T-cell (primary cell): ENCODE data around the gene PPM1K. TPM values are rescaled to one million over a fixed set of nuclear protein-coding genes. Genes with fewer than 3 reads are reported as not detected.

ENCODE experiments used
- ATAC-seq, 4 experiments: fragments of 200-7000 bp in 3 of 4; fragments of 150-1000 bp in 1 of 4; cut with Tn5 transposase; replicated peaks in 1 of 4; 1 replicate in 3 of 4; 2 replicates in 1 of 4; pipeline ENCODE4 v1.10.0; 2021; ENCODE audit warnings: moderate library complexity in 3 of 4, mild to moderate bottlenecking in 2 of 4, moderate number of reproducible peaks in 1 of 4
- CTCF ChIA-PET, 2 donors: fragments of 300-600 bp; sonication (Branson Sonifier 250); formaldehyde crosslinking; loops; one replicate each; lab custom pipeline; 2022; ENCODE audit warnings: antibody characterized with exemption in 2 of 2; lab: Charles Lee
- POLR2A ChIA-PET, 2 donors: fragments of 300-600 bp; sonication (Branson Sonifier 250); formaldehyde crosslinking; loops; one replicate each; lab custom pipeline; 2022; ENCODE audit warnings: antibody characterized with exemption in 2 of 2; lab: Charles Lee
- DNase-seq, 35 experiments: peaks; one replicate each; pipeline versions ENCODE4 v3.0.0 to v3.0.0-alpha.2; 2013 to 2023
- H3K27ac ChIP-seq: one replicate; pipeline ENCODE4 v1.5.1; 2013; ENCODE audit warnings: low read length
- H3K27me3 ChIP-seq, 2 experiments: replicated peaks in 1 of 2; 1 replicate in 1 of 2; 2 replicates in 1 of 2; pipeline versions ENCODE4 v1.6.1 to v1.7.0; 2013; ENCODE audit warnings: low read length in 1 of 2, mixed read lengths in 1 of 2; ENCODE audit not compliant: control insufficient read depth in 2 of 2, insufficient read depth in 2 of 2; ENCODE audit errors: extremely low read depth in 1 of 2
- H3K36me3 ChIP-seq, 2 donors: 1 replicate in 1 of 2; 2 replicates in 1 of 2; pipeline versions ENCODE4 v1.6.1 to v1.7.0; 2013; ENCODE audit warnings: low read length in 1 of 2; ENCODE audit not compliant: control insufficient read depth in 2 of 2, insufficient read depth in 1 of 2; ENCODE audit errors: extremely low read depth in 1 of 2
- H3K4me1 ChIP-seq, 2 experiments: 1 replicate in 1 of 2; 2 replicates in 1 of 2; pipeline versions ENCODE4 v1.6.1 to v1.7.0; 2013; ENCODE audit warnings: low read length in 2 of 2, mixed read lengths in 1 of 2; ENCODE audit not compliant: insufficient read depth in 2 of 2, control insufficient read depth in 1 of 2; ENCODE audit errors: extremely low read depth in 1 of 2
- H3K4me3 ChIP-seq, 2 donors: 1 replicate in 1 of 2; 2 replicates in 1 of 2; pipeline versions ENCODE4 v1.5.1 to v1.7.0; 2013; ENCODE audit warnings: mild to moderate bottlenecking in 2 of 2, low read length in 1 of 2, moderate library complexity in 1 of 2; ENCODE audit not compliant: control insufficient read depth in 1 of 2; ENCODE audit errors: extremely low read depth in 1 of 2
- H3K9me3 ChIP-seq: 2 replicates; pipeline ENCODE4 v1.7.0; 2013
- H3K27ac Mint-ChIP-seq, 2 donors: one replicate each; pipeline ENCODE4 v1.8.0; 2020 to 2021; ENCODE audit warnings: mild to moderate bottlenecking in 2 of 2, mixed read lengths in 2 of 2
- H3K27me3 Mint-ChIP-seq, 2 donors: one replicate each; pipeline ENCODE4 v1.8.0; 2021 to 2022; ENCODE audit warnings: mixed read lengths in 2 of 2
- H3K36me3 Mint-ChIP-seq: one replicate; pipeline ENCODE4 v1.8.0; 2021; ENCODE audit warnings: mixed read lengths
- H3K4me1 Mint-ChIP-seq, 3 donors: one replicate each; pipeline ENCODE4 v1.8.0; 2020 to 2022; ENCODE audit warnings: mixed read lengths in 3 of 3, mild to moderate bottlenecking in 1 of 3
- H3K4me3 Mint-ChIP-seq, 3 donors: one replicate each; pipeline ENCODE4 v1.8.0; 2020 to 2022; ENCODE audit warnings: mild to moderate bottlenecking in 3 of 3, mixed read lengths in 3 of 3, moderate library complexity in 3 of 3
- H3K9me3 Mint-ChIP-seq, 3 donors: one replicate each; pipeline ENCODE4 v1.8.0; 2020 to 2022; ENCODE audit warnings: mixed read lengths in 3 of 3
- WGBS: methylation state at CpG from one replicate; pipeline ENCODE4 v1.1.5; 2013; ENCODE audit warnings: missing lambda C conversion rate; ENCODE audit not compliant: insufficient coverage; 5-methylcytosine and 5-hydroxymethylcytosine counted together
- total RNA-seq, 35 experiments: library from RNA in 6 of 35; stranded (reverse) in 6 of 35; fragments of 120-200 nt in 1 of 35; gene quantifications; one replicate each; pipeline versions ENCODE4 v1.2.1 to v1.2.4 and lab custom pipeline; 2013 to 2026

Gene PPM1K
- total RNA-seq (10 to 100 TPM; 74.2 to 91.1 (median 84.8) TPM), total RNA-seq (lab: John Stamatoyannopoulos, UW) (41.4 to 369 (median 126) reads per million in 29 experiments)
- total RNA-seq (2013) = 105 TPM

DNA sequence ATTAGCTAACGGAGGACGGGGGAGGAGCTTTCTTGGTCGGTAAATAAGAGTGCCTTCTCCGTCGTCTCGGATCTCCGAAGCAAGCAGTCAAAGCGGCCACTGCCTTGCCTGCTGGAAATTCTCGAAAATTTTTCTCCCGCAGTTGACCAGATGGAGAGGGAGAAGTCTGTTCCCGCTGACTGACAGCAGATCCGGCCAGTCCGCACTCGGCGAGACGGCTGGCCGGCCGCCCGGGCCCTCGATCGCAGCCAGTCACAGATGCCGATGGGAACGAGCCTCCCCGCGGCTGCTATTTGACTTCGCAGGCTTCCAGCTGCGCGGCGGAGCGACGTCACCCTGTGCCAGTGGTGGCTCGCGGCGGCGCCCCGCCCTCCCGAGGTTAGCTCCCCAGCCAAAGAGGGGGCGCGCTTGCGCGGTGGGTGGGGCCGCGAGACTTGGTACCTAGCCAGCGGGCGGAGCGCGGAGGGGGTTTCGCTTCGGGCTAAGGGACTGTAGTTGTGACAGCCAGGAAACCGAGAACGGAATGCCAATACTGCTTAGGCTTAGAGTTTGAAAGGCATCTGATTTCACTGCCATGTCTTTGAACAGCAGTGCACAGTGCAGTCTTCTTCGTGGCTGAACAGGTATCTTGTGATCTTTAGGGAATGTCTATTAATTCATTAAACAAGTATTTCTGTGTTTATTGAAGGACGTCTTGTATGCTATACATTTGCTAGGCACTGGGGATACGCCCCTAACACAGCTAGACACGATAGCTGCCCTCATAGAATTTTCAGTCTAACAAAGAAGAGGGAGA, at the start of gene PPM1K:
Gene PPM1K (minus strand): TSS at position 123 of the 796 bp plus-strand sequence. CDS start 5,978 bp downstream, outside the sequence.
- no peaks in the 10 kb centered on the region for H3K36me3 Mint-ChIP-seq

DNA sequence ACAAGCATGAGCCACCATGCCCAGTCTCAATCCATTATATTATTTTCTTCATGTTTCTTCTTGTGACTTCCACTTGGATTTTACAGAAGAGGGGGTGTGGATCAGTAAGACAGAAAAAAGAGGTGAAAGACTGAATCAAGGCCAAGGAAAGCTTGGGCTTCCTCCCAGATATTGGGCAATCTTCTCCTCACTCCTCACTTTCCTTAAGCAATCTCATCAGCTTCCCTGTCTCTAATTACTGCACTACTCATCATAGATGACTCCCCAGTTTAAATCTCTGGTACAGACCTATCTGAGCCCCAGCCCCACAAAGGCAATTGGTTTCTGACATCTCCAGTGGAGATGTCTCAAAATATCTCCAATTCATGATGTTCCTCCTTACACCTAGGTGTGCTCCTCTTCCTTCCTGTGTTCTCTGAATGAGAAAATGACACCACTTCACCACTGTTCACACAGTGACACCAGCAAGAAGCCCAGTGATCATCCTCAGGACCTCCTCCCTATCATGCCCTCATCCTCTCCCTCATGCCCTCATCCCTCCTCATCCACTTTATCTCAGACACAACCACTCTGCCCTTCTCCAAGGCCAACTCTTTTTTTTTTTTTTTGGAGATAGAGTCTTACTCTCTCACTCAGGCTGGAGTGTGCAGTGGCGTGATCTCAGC, 49.5 kb upstream of the PPM1K start:
- Histone ChIP-seq H3K36me3 (no peaks in the 10 kb centered on the region), H3K27me3 (peaks cover 0 to 4% of the 10 kb centered on the region in 2 experiments), H3K4me3 (no peak overlapping the region), H3K4me1 (no peaks in the 10 kb centered on the region), H3K27ac (no peak overlapping the region), H3K9me3 (no peaks in the 10 kb centered on the region)
- CTCF ChIA-PET = no interaction called here
- H3K9me3 Mint-ChIP-seq = no peaks in the 10 kb centered on the region
- DNase-seq (no peak), ATAC-seq (no peak)
- H3K36me3 Mint-ChIP-seq = no peaks in the 10 kb centered on the region
- peaks cover 0 to 7% (median 2%) of the 10 kb centered on the region in 3 donors for H3K4me1 Mint-ChIP-seq
- no peak overlapping the region for H3K4me3 Mint-ChIP-seq
- no CpG with 5 or more reads among the region's 1 CpG for WGBS
- peaks cover 0 to 3% of the 10 kb centered on the region in 2 donors for H3K27me3 Mint-ChIP-seq
- POLR2A ChIA-PET = no interaction called here
- peak overlapping the region in 1 of 2 donors; percentile 33 for H3K27ac Mint-ChIP-seq

More for the DNA sequence above, at the start of gene PPM1K:
- Histone ChIP-seq H3K27ac (peak within 1 kb of the TSS; percentile 91), H3K27me3 (no peaks in the 10 kb centered on the region), H3K4me1 (peaks cover 21 to 24% of the 10 kb centered on the region in 2 experiments), H3K36me3 (no peaks in the 10 kb centered on the region), H3K9me3 (no peaks in the 10 kb centered on the region), H3K4me3 (peak within 1 kb of the TSS; percentile 75 to 85)
- DNase-seq (peak; percentile 97 to 100 (median 99)), ATAC-seq (peak; percentile 87 to 90 (median 89))
- Mint-ChIP-seq H3K27ac (peak within 1 kb of the TSS; percentile 98 to 99), H3K4me3 (peak within 1 kb of the TSS; percentile 97 to 99 (median 99)), H3K9me3 (no peaks in the 10 kb centered on the region), H3K27me3 (no peaks in the 10 kb centered on the region), H3K4me1 (peaks cover 42 to 52% (median 51%) of the 10 kb centered on the region in 3 donors)
- CTCF ChIA-PET = interaction anchor here in 1 of 2 donors (0.6 to 4.4 kb wide), 11 partner anchors 9 to 890 kb away, joined by 3 to 19 read pairs (median 5); partner anchors contain the start of genes HERC5 and HERC6
- WGBS = under 1% methylated on average over 51 of the region's 55 CpGs
- POLR2A ChIA-PET = interaction anchor here (0.6 to 2.3 kb wide), 26 partner anchors 9 to 1340 kb away, joined by 3 to 25 read pairs (median 4); partner anchors contain the start of genes HERC3 (in 1 of the 2), HERC5 (in 1 of the 2) and HERC6 (in 1 of the 2)

DNA sequence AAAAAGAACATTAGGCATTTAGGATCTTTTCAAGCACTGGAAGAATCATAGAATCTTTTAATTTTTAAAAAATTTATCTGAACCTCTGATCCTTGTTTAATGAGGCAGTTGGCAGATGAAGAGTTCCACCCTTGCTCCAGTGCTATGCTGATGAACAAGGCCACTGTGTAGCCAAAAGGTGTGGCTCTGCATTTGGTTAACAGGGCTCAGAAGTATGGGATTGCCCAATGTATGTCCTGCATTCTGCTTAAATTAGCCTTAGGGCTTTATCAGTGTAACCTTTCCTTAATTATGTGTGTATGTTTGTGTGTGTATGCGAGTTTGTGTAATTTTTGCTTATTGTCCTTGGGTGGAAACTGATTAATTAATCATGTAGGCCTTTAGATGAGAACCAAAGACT, 43.3 kb upstream of the PPM1K start:
- no peak overlapping the region for H3K27ac Mint-ChIP-seq
- POLR2A ChIA-PET = interaction anchor here in 1 of 2 donors (0.5 kb wide), 1 partner anchor 22 kb away, joined by 3 read pairs; no protein-coding TSS in a partner anchor

DNA sequence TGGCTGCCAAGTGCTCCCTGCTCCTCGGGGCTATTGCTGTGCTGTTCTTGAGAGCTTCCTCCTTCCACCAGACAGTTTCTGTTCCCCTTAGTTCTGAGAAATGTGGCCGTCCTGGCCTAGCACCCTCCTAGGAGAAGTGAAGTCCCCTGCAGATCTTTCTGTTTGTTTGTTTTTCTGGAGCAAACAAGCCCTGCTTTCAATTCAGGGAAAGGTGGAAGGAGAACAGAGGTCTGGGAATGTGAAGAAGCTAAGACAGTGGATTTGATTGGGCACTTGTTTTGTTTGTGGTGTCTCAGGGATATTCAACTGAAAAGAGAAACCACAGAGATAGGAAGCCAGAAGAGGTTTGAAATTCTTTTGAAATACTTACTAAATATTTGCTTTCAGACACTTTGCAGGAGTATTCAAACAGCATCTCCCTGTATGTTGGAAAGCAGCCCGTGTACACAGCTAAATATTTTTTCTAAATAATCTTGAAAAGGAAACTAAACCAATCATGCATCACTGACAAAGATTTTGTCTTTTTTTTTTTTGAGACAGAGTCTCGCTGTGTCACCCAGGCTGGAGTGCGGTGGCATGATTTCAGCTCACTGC, 36.5 kb upstream of the PPM1K start:
- Mint-ChIP-seq H3K4me3 (peak overlapping the region; percentile 66 to 77 (median 73)), H3K36me3 (no peaks in the 10 kb centered on the region), H3K4me1 (peaks cover 19 to 26% (median 22%) of the 10 kb centered on the region in 3 donors), H3K9me3 (no peaks in the 10 kb centered on the region), H3K27me3 (no peaks in the 10 kb centered on the region), H3K27ac (peak overlapping the region; percentile 97 to 98)
- CTCF ChIA-PET = interaction anchor here in 1 of 2 donors (1.4 kb wide), 1 partner anchor 136 kb away, joined by 4 read pairs; the partner anchor contains the start of gene HERC5
- POLR2A ChIA-PET = interaction anchor here (0.6 to 1.7 kb wide), 3 partner anchors 15 to 809 kb away, joined by 3 to 10 read pairs (median 8); partner anchors contain the start of gene PPM1K (in 1 of the 2)
- ATAC-seq (peak; percentile 86 to 89 (median 88)), DNase-seq (peak in 19 of 35 experiments; percentile 2 to 41 (median 7))
- Histone ChIP-seq H3K36me3 (no peaks in the 10 kb centered on the region), H3K9me3 (no peaks in the 10 kb centered on the region), H3K27ac (peak overlapping the region; percentile 73), H3K4me1 (peaks cover 5 to 10% of the 10 kb centered on the region in 2 experiments), H3K4me3 (peak overlapping the region in 1 of 2 donors; percentile 28), H3K27me3 (peaks cover 0 to 2% of the 10 kb centered on the region in 2 experiments)
- no CpG with 5 or more reads among the region's 5 CpGs for WGBS

More for the DNA sequence above, 43.3 kb upstream of the PPM1K start:
- Histone ChIP-seq H3K36me3 (no peaks in the 10 kb centered on the region), H3K27me3 (peaks cover 0 to 4% of the 10 kb centered on the region in 2 experiments), H3K4me1 (no peaks in the 10 kb centered on the region), H3K4me3 (no peak overlapping the region), H3K27ac (no peak overlapping the region), H3K9me3 (no peaks in the 10 kb centered on the region)
- Mint-ChIP-seq H3K4me3 (no peak overlapping the region), H3K27me3 (peaks cover 0 to 2% of the 10 kb centered on the region in 2 donors), H3K4me1 (no peaks in the 10 kb centered on the region), H3K9me3 (no peaks in the 10 kb centered on the region), H3K36me3 (no peaks in the 10 kb centered on the region)
- no peak for ATAC-seq
- DNase-seq = no peak
- WGBS = no CpG with 5 or more reads among the region's 1 CpG
- CTCF ChIA-PET = no interaction called here

DNA sequence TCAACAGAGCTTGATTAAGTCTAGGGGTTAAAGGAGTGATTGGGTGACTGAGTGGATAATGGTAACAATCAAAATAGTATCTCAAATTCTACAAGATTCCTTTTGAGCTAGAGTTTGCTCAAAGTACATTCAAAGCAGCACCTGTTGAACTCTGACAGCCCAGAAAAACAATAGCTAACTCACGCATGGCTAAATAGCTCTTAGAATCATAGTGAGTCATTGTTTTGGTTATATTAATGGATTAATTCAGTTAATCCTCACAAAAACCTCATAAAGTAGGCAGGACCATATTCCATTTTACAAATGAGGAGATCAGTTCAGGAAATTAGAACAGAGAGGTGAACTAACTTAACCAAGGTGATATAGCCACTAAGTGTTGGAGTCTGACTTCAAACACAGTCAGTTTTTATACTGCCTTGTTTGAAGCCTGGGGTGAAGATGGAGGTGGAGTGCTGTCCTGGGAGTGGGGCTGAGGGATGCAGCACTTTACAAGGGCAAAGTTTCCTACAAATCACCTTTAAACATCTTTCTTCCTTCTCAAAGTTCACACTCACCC, 35.9 kb upstream of the PPM1K start:
- Mint-ChIP-seq H3K9me3 (no peaks in the 10 kb centered on the region), H3K4me3 (peak overlapping the region; percentile 66 to 77 (median 73)), H3K4me1 (peaks cover 19 to 26% (median 22%) of the 10 kb centered on the region in 3 donors), H3K36me3 (no peaks in the 10 kb centered on the region), H3K27me3 (no peaks in the 10 kb centered on the region), H3K27ac (peak overlapping the region; percentile 97 to 98)
- H3K27me3 ChIP-seq = peaks cover 0 to 2% of the 10 kb centered on the region in 2 experiments
- ChIA-PET POLR2A (interaction anchor here in 1 of 2 donors (1.7 kb wide), 1 partner anchor 35 kb away, joined by 8 read pairs; the partner anchor contains the start of gene PPM1K), CTCF (interaction anchor here (0.6 to 1.4 kb wide), 3 partner anchors 14 to 137 kb away, joined by 3 to 4 read pairs (median 3); partner anchors contain the start of gene HERC5 (in 1 of the 2))
- H3K27ac ChIP-seq = peak overlapping the region; percentile 73
- ATAC-seq = peak; percentile 61 to 70 (median 70)
- WGBS = no CpG with 5 or more reads among the region's 1 CpG
- peak in 1 of 35 experiments; percentile 1 for DNase-seq
- H3K36me3 ChIP-seq = no peaks in the 10 kb centered on the region
- H3K4me3 ChIP-seq = peak overlapping the region in 1 of 2 donors; percentile 28
- no peaks in the 10 kb centered on the region for H3K9me3 ChIP-seq
- peaks cover 5 to 10% of the 10 kb centered on the region in 2 experiments for H3K4me1 ChIP-seq
